ENCODE data around the gene GOLGA6C. TPM values are rescaled to one million over a fixed set of nuclear protein-coding genes. Genes with fewer than 3 reads are reported as not detected.
A peak's percentile ranks its signal among the peaks of the same experiment; 100 is the strongest.
"Not testable (repeated sequence)": the region's sequence is repeated elsewhere in the genome, so short reads cannot be mapped to it uniquely, and the experiment has no call there.

Gene GOLGA6C
- total RNA-seq, 1 donor: not detected

GRCh38 chr15:75223688-75224087 lies 34.4 kb upstream of the GOLGA6C start:
- TF ChIP-seq CTCF (IDR thresholded peaks at IDR 0.05; ENCODE audit: extremely low read depth, low read depth, low read length): no peak
- Histone ChIP-seq H3K79me2 (ENCODE audit: insufficient read depth, low read length) (no peaks in the 10 kb centered on the region), H2AFZ (ENCODE audit: low read length) (no peak overlapping the region), H3K27me3 (ENCODE audit: insufficient read depth, low read length) (peaks cover 14% of the 10 kb centered on the region), H3K9me3 (ENCODE audit: low read depth, low read length) (no peaks in the 10 kb centered on the region), H3K4me1 (ENCODE audit: insufficient read depth, low read length) (no peaks in the 10 kb centered on the region), H3K36me3 (ENCODE audit: insufficient read depth, low read length) (no peaks in the 10 kb centered on the region), H3K4me3 (ENCODE audit: insufficient read depth, low read length) (no peak overlapping the region), H3K27ac (ENCODE audit: low read depth, low read length) (no peak overlapping the region), H4K20me1 (ENCODE audit: insufficient read depth, low read length) (no peaks in the 10 kb centered on the region), H3K4me2 (ENCODE audit: insufficient read depth, low read length) (no peak overlapping the region)
- DNase-seq (ENCODE audit: insufficient read length, low spot score, missing footprints): peak; percentile 52

- no peaks in the 10 kb centered on the region for H3K36me3 ChIP-seq (ENCODE audit: insufficient read depth, low read length)
- no peak overlapping the region for H3K4me2 ChIP-seq (ENCODE audit: insufficient read depth, low read length)
- no peaks in the 10 kb centered on the region for H3K9me3 ChIP-seq (ENCODE audit: low read depth, low read length)
- H3K27me3 ChIP-seq (ENCODE audit: insufficient read depth, low read length): peaks cover 14% of the 10 kb centered on the region
- peak; percentile 30 for DNase-seq (ENCODE audit: insufficient read length, low spot score, missing footprints)
- TF ChIP-seq CTCF (IDR thresholded peaks at IDR 0.05; ENCODE audit: extremely low read depth, low read depth, low read length): no peak
- H3K27ac ChIP-seq (ENCODE audit: low read depth, low read length): no peak overlapping the region
- H3K4me1 ChIP-seq (ENCODE audit: insufficient read depth, low read length): no peaks in the 10 kb centered on the region
- H3K79me2 ChIP-seq (ENCODE audit: insufficient read depth, low read length): no peaks in the 10 kb centered on the region
- no peak overlapping the region for H2AFZ ChIP-seq (ENCODE audit: low read length)
- peaks cover under 1% of the 10 kb centered on the region for H4K20me1 ChIP-seq (ENCODE audit: insufficient read depth, low read length)
- H3K4me3 ChIP-seq (ENCODE audit: insufficient read depth, low read length): no peak overlapping the region
Measured at GRCh38 chr15:75224281-75224680, 33.9 kb upstream of the GOLGA6C start.

- peaks cover 14% of the 10 kb centered on the region for H3K27me3 ChIP-seq (ENCODE audit: insufficient read depth, low read length)
- H3K4me1 ChIP-seq (ENCODE audit: insufficient read depth, low read length); H4K20me1 ChIP-seq (ENCODE audit: insufficient read depth, low read length); H3K79me2 ChIP-seq (ENCODE audit: insufficient read depth, low read length); H3K9me3 ChIP-seq (ENCODE audit: low read depth, low read length); H2AFZ ChIP-seq (ENCODE audit: low read length); H3K4me3 ChIP-seq (ENCODE audit: insufficient read depth, low read length); H3K36me3 ChIP-seq (ENCODE audit: insufficient read depth, low read length); H3K4me2 ChIP-seq (ENCODE audit: insufficient read depth, low read length); H3K27ac ChIP-seq (ENCODE audit: low read depth, low read length): not testable (repeated sequence)
- peak; percentile 65 for DNase-seq (ENCODE audit: insufficient read length, low spot score, missing footprints)
Measured at GRCh38 chr15:75225102-75225836, 32.9 kb upstream of the GOLGA6C start.

- H3K4me3 ChIP-seq (ENCODE audit: insufficient read depth, low read length): no peak overlapping the region
- peaks cover 4% of the 10 kb centered on the region for H4K20me1 ChIP-seq (ENCODE audit: insufficient read depth, low read length)
- no peak for TF ChIP-seq CTCF (IDR thresholded peaks at IDR 0.05; ENCODE audit: extremely low read depth, low read depth, low read length)
- no peaks in the 10 kb centered on the region for H3K79me2 ChIP-seq (ENCODE audit: insufficient read depth, low read length)
- H2AFZ ChIP-seq (ENCODE audit: low read length): no peak overlapping the region
- H3K4me2 ChIP-seq (ENCODE audit: insufficient read depth, low read length): no peak overlapping the region
- no peak overlapping the region for H3K27ac ChIP-seq (ENCODE audit: low read depth, low read length)
- peaks cover 14% of the 10 kb centered on the region for H3K27me3 ChIP-seq (ENCODE audit: insufficient read depth, low read length)
- no peak for DNase-seq (ENCODE audit: insufficient read length, low spot score, missing footprints)
- no peaks in the 10 kb centered on the region for H3K4me1 ChIP-seq (ENCODE audit: insufficient read depth, low read length)
- no peaks in the 10 kb centered on the region for H3K9me3 ChIP-seq (ENCODE audit: low read depth, low read length)
- no peaks in the 10 kb centered on the region for H3K36me3 ChIP-seq (ENCODE audit: insufficient read depth, low read length)
Measured at GRCh38 chr15:75225951-75226732, 32.0 kb upstream of the GOLGA6C start.

GRCh38 chr15:75227112-75227511 lies 31.0 kb upstream of the GOLGA6C start:
- not testable (repeated sequence) for H3K27ac ChIP-seq (ENCODE audit: low read depth, low read length); DNase-seq (ENCODE audit: insufficient read length, low spot score, missing footprints); H3K36me3 ChIP-seq (ENCODE audit: insufficient read depth, low read length); H3K9me3 ChIP-seq (ENCODE audit: low read depth, low read length); H3K79me2 ChIP-seq (ENCODE audit: insufficient read depth, low read length); H3K4me2 ChIP-seq (ENCODE audit: insufficient read depth, low read length); H2AFZ ChIP-seq (ENCODE audit: low read length); H3K4me3 ChIP-seq (ENCODE audit: insufficient read depth, low read length); H3K4me1 ChIP-seq (ENCODE audit: insufficient read depth, low read length); H4K20me1 ChIP-seq (ENCODE audit: insufficient read depth, low read length)
- peaks cover 19% of the 10 kb centered on the region for H3K27me3 ChIP-seq (ENCODE audit: insufficient read depth, low read length)

All from osteoblast (primary cell).